Urinary bladder (tissue), 4 donors: ENCODE results near the gene CNIH1. TPM values are rescaled to one million over a fixed set of nuclear protein-coding genes. Genes with fewer than 3 reads are reported as not detected.
A peak's percentile ranks its signal among the peaks of the same experiment; 100 is the strongest.
"Not testable (repeated sequence)": the region's sequence is repeated elsewhere in the genome, so short reads cannot be mapped to it uniquely, and the experiment has no call there.

ENCODE experiments used
- DNase-seq: peaks from one replicate; pipeline ENCODE4 v3.0.0-alpha.2; 2015; ENCODE audit errors: extremely low spot score
- H3K27ac ChIP-seq: one replicate; pipeline ENCODE4 v1.5.1; 2013; ENCODE audit warnings: low read depth, mild to moderate bottlenecking, moderate library complexity
- H3K36me3 ChIP-seq: one replicate; pipeline ENCODE4 v1.6.1; 2013; ENCODE audit warnings: mild to moderate bottlenecking, moderate library complexity; ENCODE audit not compliant: insufficient read depth
- H3K4me1 ChIP-seq: one replicate; pipeline ENCODE4 v1.6.1; 2013; ENCODE audit warnings: mild to moderate bottlenecking, moderate library complexity; ENCODE audit not compliant: insufficient read depth
- H3K4me3 ChIP-seq: one replicate; pipeline ENCODE4 v1.5.1; 2013; ENCODE audit warnings: low read depth, low read length
- WGBS: extraction: QIAGEN DNeasy Blood & Tissue Kit; methylation state at CpG from one replicate; pipeline ENCODE4 v1.1.7; 2013; 5-methylcytosine and 5-hydroxymethylcytosine counted together
- polyA plus RNA-seq: library from polyadenylated mRNA; stranded (reverse); fragments of 200-250 nt; gene quantifications from one replicate; pipeline ENCODE4 v1.2.3, GENCODE V29; 2013
- total RNA-seq: library from RNA; depleted of rRNA; stranded (reverse); fragments of >200 nt; gene quantifications from one replicate; pipeline ENCODE4 v1.2.3, GENCODE V29; 2014
- donor health status: healthy with polysubstance abuse.
- donor health status: healthy.

CNIH1 gene
- total and polyA plus RNA-seq, 2 donors = 78.2 to 164 TPM

DNA sequence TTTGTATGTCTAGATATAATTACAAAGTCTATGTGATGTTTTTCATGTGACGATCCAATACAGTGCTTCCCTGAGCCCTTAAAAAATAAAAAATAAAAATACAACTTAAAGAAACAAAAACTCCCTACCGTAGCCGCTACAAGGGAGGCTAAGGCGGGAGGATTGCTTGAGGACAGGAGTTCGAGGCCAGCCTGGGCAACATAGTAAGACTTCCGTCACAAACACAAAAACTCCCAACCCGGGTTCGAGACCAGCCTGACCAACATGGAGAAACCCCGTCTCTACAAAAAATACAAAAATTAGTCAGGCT lies 45.0 kb downstream of the CNIH1 start:
- Histone ChIP-seq H3K4me3 (peak overlapping the region; percentile 48), H3K27ac (no peak overlapping the region), H3K36me3 (no peaks in the 10 kb centered on the region), H3K4me1 (no peaks in the 10 kb centered on the region)
- WGBS = 73% methylated on average over 9 of the region's 9 CpGs
- DNase-seq = no peak

DNA sequence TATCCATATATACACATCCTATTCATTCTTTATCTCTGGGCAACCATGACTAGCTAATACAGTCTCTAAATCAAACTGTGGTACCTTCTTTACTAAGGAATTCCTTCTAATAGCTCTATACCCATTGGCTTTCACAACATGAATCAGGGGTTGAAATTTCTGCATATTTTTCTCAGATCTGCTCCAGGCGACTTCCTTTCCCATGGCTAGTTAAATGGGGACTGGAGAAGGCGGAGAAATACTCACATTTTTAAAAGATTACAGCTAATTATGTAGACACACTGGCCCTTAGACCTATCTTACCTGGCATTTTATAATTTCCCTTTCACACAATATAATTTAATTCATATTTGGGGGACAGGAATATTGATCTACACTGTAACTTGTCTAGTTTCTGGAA lies 45.5 kb downstream of the CNIH1 start:
- Histone ChIP-seq H3K27ac (no peak overlapping the region), H3K4me3 (no peak overlapping the region), H3K4me1 (no peaks in the 10 kb centered on the region), H3K36me3 (no peaks in the 10 kb centered on the region)
- WGBS = 99% methylated on average over 2 of the region's 2 CpGs
- no peak for DNase-seq

DNA sequence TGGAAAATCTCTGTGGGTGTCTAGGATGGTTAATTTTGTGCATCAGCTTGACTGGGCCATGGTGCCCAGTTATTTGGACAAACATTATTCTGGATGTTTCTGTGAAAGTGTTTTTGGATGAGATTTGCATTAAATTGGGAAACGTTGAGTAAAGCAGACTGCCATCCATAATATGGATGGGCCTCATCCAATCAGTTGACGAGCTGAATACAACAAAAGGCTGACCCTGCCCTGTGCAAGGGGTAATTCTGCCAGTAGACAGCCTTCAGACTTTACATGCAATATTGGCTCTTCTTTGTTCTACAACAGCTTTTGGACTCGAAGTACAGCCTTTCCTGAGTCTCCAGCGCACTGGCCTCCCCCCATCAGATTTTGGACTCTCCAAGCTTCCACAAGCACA lies 45.9 kb downstream of the CNIH1 start:
- H3K4me3 ChIP-seq = no peak overlapping the region
- H3K36me3 ChIP-seq = no peaks in the 10 kb centered on the region
- no peaks in the 10 kb centered on the region for H3K4me1 ChIP-seq
- no peak overlapping the region for H3K27ac ChIP-seq
- 96% methylated on average over 4 of the region's 4 CpGs for WGBS
- DNase-seq = no peak

DNA sequence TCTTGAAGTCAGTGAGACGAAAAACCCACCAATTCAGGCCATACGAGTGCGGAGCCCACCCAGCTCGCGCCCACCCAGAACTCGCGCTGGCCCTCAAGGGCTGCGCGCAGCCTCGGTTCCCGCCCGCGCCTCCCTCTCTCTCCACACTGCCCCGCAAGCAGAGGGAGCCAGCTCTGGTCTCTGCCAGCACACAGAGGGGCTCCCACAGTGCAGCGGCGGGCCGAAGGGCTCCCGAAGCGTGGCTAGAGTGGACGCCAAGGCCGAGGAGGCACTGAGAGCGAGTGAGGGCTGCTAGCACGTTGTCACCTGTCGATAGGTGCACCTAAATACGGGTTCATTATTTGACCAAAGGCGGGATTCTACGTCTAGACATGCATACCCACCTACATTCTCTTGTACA lies 46.6 kb downstream of the CNIH1 start:
- WGBS = 97% methylated on average over 27 of the region's 27 CpGs
- DNase-seq = no peak
- no peak overlapping the region for H3K27ac ChIP-seq
- H3K4me3 ChIP-seq = no peak overlapping the region
- H3K4me1 ChIP-seq = no peaks in the 10 kb centered on the region
- no peaks in the 10 kb centered on the region for H3K36me3 ChIP-seq

DNA sequence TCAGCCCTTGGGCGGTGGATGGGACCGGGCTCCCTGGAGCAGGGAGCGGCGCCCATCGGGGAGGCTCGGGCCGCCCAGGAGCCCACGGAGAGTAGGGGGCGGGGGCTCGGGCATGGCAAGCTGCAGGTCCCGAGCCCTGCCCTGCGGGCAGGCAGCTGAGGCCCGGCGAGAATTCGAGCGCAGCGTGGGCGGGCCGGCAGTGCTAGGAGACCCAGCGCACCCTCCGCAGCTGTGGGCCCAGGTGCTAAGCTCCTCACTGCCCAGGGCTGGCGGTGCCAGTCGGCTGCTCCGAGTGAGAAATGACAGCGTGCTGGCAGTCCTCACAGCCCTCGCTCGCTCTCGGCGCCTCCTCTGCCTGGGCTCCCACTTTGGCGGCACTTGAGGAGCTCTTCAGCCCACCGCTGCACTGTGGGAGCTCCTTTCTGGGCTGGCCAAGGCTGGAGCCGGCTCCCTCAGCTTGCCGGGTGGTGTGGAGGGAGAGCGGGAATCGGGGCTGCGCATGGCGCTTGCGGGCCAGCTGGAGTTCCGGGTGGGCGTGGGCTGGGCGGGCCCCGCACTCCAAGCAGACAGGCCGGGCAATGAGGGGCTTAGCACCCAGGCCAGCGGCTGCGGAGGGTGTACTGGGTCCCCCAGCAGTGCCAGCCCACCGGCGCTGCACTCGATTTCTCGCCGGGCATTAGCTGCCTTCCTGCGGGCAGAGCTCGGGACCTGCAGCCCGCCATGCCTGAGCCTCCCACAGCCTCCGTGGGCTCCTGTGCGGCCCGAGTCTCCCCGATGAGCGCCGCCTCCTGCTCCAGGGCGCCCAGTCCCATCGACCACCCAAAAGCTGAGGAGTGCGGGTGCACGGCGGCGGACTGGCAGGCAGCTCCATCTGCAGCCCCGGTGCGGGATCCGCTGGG lies 47.9 kb downstream of the CNIH1 start:
- not testable (repeated sequence) for H3K4me1 ChIP-seq, H3K36me3 ChIP-seq, H3K4me3 ChIP-seq, H3K27ac ChIP-seq, DNase-seq
- 96% methylated on average over 68 of the region's 68 CpGs for WGBS

DNA sequence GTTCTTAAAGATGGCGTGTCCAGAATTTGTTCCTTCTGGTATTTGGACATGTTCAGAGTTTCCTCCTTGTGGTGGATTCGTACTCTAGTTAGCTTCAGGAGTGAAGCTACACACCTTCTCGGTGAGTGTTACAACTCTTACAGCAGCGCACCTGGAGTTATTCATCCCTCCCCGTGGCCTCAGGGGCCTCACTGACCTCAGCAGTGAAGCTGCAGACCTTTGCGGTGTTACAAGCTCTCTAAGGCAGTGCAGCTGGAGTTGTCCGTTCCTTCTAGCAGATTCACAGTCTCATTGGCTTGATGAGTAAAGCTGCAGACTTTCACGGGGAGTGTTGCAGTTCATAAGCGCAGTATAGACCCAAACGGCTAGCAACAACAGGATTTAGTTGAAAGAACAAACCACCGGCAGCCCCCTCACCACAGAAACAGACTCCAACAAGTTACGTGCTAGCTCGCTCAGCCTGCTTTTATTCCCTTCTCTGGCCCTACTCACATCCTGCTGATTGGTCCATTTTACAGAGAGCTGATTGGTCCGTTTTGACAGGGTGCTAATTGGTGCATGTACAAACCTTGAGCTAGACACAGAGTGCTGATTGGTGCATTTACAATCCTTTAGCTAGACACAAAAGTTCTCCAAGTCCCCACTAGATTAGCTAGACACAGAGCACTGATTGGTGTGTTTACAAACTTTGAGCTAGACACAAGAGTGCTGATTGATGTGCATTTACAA lies 48.9 kb downstream of the CNIH1 start:
- no peaks in the 10 kb centered on the region for H3K36me3 ChIP-seq
- H3K4me3 ChIP-seq = no peak overlapping the region
- H3K4me1 ChIP-seq = no peaks in the 10 kb centered on the region
- 89% methylated on average over 14 of the region's 14 CpGs for WGBS
- no peak overlapping the region for H3K27ac ChIP-seq
- no peak for DNase-seq

DNA sequence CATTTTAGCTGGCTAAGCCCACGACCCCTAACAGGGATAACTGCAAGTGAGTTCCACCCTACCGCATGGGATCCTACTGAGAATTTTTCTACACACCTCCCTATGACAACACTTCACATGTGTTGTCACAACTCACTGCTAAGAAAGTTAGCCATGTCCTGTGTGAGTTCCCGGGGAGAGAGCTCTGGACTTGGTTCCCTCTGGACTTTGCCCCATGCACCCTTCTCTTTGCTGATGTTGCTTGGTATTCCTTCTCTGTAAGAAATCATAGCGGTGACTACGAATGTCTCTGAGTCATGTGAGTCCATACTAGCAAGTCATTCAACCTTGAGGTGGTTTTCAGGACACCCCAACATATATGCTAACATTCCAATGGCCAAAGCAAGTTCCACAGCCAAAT lies 53.8 kb downstream of the CNIH1 start:
- WGBS = 95% methylated on average over 5 of the region's 5 CpGs

DNA sequence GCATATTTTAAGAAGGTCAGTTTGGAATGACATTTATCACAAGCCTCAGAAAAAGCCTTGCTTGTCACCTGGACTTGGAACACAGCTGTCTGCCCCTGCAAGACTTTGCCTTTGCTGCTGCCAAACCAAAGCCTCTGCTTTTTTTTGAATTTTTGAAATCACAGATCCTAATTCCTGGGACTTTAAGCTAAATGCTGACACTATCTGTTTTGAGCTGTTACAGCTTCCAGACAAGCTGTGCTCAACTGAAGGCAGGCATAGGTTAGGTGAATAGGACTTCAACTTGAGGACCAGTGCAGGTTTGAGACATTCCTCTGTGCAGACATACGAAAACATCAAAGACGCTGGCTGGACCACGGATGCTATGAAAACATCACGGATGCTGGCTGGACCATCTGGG lies 55.6 kb downstream of the CNIH1 start:
- WGBS = 72% methylated on average over 4 of the region's 4 CpGs
- H3K4me3 ChIP-seq = no peak overlapping the region

More for the DNA sequence above, 53.8 kb downstream of the CNIH1 start:
- Histone ChIP-seq H3K27ac (no peak overlapping the region), H3K4me1 (no peaks in the 10 kb centered on the region), H3K4me3 (no peak overlapping the region), H3K36me3 (no peaks in the 10 kb centered on the region)
- DNase-seq = no peak

DNA sequence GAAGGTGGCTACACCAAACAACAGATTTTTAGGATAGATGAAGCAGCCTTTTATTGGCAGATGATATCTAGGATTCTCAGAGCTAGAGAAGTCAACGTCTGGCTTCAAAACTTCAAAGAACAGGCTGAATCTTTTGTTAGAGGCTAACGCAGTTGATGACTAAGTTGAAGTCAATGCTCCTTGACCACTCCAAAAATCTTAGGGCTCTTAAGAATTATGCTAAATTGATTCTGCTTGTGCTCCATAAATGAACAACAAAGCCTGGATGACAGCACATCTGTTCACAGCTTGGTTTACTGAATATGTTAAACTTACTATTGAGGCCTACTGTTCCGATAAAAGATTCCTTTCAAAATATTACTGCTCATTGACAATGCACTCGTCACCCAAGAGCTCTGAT lies 57.3 kb downstream of the CNIH1 start:
- 89% methylated on average over 4 of the region's 4 CpGs for WGBS
- no peak for DNase-seq
- Histone ChIP-seq H3K36me3 (no peaks in the 10 kb centered on the region), H3K4me1 (no peaks in the 10 kb centered on the region), H3K4me3 (no peak overlapping the region), H3K27ac (no peak overlapping the region)

More for the DNA sequence above, 55.6 kb downstream of the CNIH1 start:
- Histone ChIP-seq H3K4me1 (no peaks in the 10 kb centered on the region), H3K27ac (no peak overlapping the region), H3K36me3 (no peaks in the 10 kb centered on the region)
- DNase-seq = no peak

DNA sequence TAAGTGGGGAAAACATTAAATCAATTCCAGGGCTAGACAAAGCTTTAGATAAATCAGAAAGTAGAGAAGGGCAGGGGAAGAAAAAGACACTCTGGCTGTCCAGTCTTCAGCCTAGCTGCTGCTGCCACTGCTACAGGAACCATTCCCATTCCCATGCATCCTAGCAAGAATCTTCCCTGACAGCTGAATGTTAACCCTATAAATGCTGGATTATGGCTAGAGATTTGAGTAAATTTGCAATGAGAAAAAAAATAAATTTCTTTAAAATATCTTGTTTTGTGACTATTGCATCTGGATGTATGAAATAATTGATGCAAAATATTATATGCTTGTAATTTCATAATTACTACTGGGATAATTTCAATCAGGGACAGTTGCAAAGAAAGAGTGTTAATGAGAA lies 59.4 kb downstream of the CNIH1 start:
- no peak for DNase-seq
- Histone ChIP-seq H3K4me1 (no peaks in the 10 kb centered on the region), H3K4me3 (no peak overlapping the region), H3K27ac (no peak overlapping the region), H3K36me3 (no peaks in the 10 kb centered on the region)

DNA sequence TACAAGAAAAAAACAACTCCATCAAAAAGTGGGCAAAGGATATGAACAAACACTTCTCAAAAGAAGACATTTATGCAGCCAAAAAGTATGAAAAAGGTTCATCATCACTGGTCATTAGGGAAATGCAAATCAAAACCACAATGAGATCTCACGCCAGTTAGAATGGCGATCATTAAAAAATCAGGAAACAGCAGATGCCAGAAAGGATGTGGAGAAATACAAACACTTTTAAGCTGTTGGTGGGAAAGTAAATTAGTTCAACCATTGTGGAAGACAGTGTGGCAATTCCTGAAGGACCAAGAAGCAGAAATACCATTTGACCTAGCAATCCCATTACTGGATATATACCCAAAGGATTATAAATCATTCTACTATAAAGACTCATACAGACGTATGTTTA lies 60.6 kb downstream of the CNIH1 start:
- not testable (repeated sequence) for H3K4me3 ChIP-seq, DNase-seq, H3K4me1 ChIP-seq, H3K36me3 ChIP-seq, H3K27ac ChIP-seq
- WGBS = 57% methylated on average over 3 of the region's 3 CpGs

DNA sequence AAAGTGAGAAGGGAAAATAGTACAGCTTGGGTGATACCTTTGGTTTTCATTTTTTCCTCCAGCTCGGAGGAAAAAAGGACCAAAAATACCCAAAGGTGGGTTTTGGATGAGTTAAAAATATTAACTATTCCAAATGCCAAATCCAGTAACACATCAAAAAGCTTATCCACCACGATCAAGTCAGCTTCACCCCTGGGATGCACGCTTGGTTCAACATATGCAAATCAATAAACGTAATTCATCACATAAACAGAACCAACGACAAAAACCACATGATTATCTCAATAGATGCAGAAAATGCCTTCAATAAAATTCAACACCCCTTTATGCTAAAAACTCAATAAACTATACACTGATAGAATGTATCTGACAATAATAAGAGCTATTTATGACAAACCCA lies 62.3 kb downstream of the CNIH1 start:
- not testable (repeated sequence) for H3K4me3 ChIP-seq, H3K36me3 ChIP-seq, H3K27ac ChIP-seq, H3K4me1 ChIP-seq, DNase-seq
- WGBS = 70% methylated on average over 5 of the region's 5 CpGs

DNA sequence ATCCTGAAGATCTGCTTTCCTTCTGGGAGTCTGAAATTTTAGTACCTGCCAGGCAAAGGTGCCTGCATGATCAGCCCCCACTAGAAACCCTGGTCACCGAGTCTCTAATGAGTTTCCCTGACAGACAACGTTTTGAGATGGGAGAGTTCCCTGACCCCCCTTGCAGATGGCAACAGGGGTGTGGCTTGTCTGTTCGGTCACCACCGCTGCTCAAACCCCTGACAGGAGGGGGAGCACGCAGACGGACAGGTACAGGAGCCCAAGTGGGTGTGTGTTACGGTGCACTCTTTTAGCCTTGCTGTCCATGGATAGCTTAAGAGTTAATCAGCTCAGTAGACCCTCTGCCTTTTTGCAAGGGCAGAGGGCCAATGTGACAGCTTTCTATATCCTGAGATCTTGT lies 63.7 kb downstream of the CNIH1 start:
- WGBS = 58% methylated on average over 7 of the region's 7 CpGs
- DNase-seq = no peak
- Histone ChIP-seq H3K36me3 (no peaks in the 10 kb centered on the region), H3K27ac (no peak overlapping the region), H3K4me3 (no peak overlapping the region), H3K4me1 (no peaks in the 10 kb centered on the region)

DNA sequence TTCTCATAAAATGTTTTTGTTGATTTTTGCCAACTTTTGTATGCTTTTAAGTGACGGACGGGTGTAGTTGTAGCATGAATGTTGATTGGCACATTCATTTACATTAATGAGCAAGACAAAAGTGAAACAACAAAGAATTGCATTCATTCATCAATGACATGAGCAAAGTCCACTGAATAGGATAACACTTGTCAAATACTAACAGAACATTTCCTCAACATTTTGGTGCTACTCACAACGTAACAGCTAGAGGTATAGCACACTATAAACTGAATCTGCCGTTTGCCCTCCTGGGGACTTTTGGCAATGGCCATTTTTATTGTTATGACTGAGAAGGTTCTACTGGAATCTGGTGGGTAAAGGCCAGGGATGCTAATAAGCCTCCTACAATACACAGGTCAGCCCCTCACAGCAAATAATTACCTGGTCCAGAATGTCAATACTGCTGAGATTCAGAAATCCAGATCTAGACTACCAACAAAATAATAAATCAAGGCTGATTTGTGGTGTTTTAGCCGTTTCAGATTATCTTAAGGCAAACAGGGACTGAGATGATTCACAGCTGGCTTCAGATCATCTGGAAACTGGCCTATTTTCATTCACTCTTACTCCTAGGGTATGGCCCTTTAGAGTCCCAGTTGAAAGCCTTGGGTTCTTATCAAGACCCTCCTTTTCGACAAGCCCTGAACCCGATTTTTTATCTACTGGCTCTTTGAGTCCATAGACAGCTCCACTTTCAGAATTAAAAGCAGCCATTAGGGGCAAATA lies 66.9 kb downstream of the CNIH1 start:
- H3K27ac ChIP-seq = no peak overlapping the region
- 56% methylated on average over 7 of the region's 7 CpGs for WGBS
- H3K4me1 ChIP-seq = no peaks in the 10 kb centered on the region
- DNase-seq = no peak
- no peaks in the 10 kb centered on the region for H3K36me3 ChIP-seq
- H3K4me3 ChIP-seq = no peak overlapping the region
